Measurements from ENCODE around the gene RAPGEF6. TPM values are rescaled to one million over a fixed set of nuclear protein-coding genes. Genes with fewer than 3 reads are reported as not detected.

The RAPGEF6 gene
- total and polyA plus RNA-seq, 9 donors = 5.8 to 21.4 (median 7.7) TPM

- no peaks in the 10 kb centered on the region for H3K36me3 ChIP-seq (ENCODE audit: control insufficient read depth, insufficient read depth, low read length)
- H3K9me3 ChIP-seq (replicated peaks; ENCODE audit: control insufficient read depth, low read depth, low read length) = no peaks in the 10 kb centered on the region
- no peak for DNase-seq
- WGBS (ENCODE audit: insufficient coverage) = no CpG with 5 or more reads among the region's 2 CpGs
- no peak overlapping the region for H3K27ac ChIP-seq (ENCODE audit: low read length)
- no peaks in the 10 kb centered on the region for H3K4me1 ChIP-seq (ENCODE audit: control insufficient read depth, insufficient read depth, low read length)
- no peak overlapping the region for H3K4me3 ChIP-seq (ENCODE audit: low read length)
- H3K27me3 ChIP-seq (ENCODE audit: control insufficient read depth, insufficient read depth, low read length) = no peaks in the 10 kb centered on the region
These were observed 259.7 kb downstream of the RAPGEF6 start for GRCh38 chr5:131375351-131375750.

Other genes starting within 250 kb of the RAPGEF6 start
- gene FNIP1, start 161.8 kb upstream of the RAPGEF6 start, total RNA-seq = 26.5 TPM
- gene FNIP1, start 161.8 kb upstream of the RAPGEF6 start, polyA plus RNA-seq (ENCODE audit: insufficient read depth in 1 of 8, insufficient read length in 8 of 8, low replicate concordance in 1 of 8) = 10 to 100 TPM; 10.4 to 13.8 (median 11.8) TPM

All from muscle of leg (tissue), 11 donors.